D721Med (cell line): ENCODE results near the gene OSGIN1.
"Not testable (repeated sequence)": the region's sequence is repeated elsewhere in the genome, so short reads cannot be mapped to it uniquely, and the experiment has no call there.

Experiments
- DNase-seq: peaks from one replicate; pipeline ENCODE4 v3.0.0; 2011; ENCODE audit warnings: low spot score; ENCODE audit not compliant: insufficient read length
- FAIRE-seq: peaks from 2 replicates; lab custom pipeline; 2011; peaks lifted over from hg19 to GRCh38; lab: Jason Lieb, UNC
- TF ChIP-seq, protein P1 (sequence below): IDR thresholded peaks from 2 replicates; pipeline ENCODE4 v1.5.1; 2012; ENCODE audit warnings: mild to moderate bottlenecking, control low read depth; ENCODE audit not compliant: insufficient read depth; ENCODE audit errors: missing control alignments

OSGIN1 gene

DNA sequence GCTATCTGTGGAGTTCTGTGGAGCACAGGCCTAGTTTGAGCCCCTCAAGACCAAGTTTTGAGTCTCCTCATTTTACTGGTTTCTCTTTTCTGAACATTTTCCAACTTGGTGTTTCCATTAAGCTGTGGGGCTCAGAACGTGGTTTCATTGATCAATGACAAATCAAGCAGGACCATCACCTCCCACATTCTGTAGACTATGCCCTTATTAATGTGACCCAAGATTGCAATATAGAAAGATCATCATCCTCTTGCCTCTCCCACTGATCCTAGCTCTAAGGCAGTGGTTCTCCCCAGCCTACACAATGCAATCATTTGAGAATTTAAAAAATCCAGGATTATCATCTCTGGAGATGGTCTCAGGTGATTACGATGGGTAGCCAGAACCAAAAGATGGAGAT, 15.8 kb upstream of the OSGIN1 start:
- no peak for FAIRE-seq
- TF ChIP-seq, protein P1, sequence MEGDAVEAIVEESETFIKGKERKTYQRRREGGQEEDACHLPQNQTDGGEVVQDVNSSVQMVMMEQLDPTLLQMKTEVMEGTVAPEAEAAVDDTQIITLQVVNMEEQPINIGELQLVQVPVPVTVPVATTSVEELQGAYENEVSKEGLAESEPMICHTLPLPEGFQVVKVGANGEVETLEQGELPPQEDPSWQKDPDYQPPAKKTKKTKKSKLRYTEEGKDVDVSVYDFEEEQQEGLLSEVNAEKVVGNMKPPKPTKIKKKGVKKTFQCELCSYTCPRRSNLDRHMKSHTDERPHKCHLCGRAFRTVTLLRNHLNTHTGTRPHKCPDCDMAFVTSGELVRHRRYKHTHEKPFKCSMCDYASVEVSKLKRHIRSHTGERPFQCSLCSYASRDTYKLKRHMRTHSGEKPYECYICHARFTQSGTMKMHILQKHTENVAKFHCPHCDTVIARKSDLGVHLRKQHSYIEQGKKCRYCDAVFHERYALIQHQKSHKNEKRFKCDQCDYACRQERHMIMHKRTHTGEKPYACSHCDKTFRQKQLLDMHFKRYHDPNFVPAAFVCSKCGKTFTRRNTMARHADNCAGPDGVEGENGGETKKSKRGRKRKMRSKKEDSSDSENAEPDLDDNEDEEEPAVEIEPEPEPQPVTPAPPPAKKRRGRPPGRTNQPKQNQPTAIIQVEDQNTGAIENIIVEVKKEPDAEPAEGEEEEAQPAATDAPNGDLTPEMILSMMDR: no peak
- no peak for DNase-seq

DNA sequence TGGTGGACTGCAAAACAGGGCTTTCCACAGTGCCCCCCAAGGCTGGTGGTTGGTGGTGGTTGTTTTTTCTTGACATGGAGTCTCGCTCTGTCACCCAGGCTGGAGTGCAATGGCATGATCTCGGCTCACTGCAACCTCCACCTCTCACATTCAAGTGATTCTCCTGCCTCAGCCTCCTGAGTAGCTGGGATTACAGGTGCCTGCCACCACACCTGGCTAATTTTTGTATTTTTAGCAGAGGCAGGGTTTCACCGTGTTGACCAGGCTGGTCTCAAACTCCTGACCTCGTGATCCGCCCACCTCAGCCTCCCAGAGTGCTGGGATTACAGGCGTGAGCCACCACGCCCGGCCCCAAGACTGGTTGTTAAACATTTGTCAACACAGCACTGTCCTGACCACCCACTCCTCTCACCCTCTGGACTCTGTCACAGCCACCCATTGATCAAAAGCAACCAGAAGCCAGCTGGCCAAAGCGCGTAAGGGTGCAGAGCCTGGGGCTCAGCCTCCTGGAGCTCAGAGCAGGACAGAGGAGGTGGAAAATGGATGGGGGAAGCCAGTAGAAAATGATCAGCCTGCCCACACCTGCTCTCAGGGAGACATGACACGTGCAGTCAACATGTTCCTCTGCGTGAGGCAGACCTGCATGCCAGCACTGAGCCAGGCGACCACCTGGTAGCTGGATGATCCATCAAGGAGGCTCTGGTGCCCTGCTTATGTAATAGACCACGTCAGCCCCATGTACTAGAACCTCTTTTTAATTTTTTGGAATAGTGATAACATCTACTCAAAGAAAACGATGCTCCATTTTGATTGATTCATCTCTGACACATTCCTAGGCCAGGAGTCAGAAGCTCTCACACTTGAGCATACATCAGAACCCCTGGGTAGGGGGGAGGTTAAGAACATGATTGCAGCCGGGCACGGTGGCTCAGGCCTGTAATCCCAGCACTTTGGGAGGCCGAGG, 14.8 kb upstream of the OSGIN1 start:
- DNase-seq: no peak
- FAIRE-seq: no peak
- TF ChIP-seq, protein P1: no peak

GRCh38 chr16:83939266-83939855, 13.7 kb upstream of the OSGIN1 start:
- TF ChIP-seq, protein P1: no peak
- no peak for DNase-seq
- no peak for FAIRE-seq

GRCh38 chr16:83940119-83940518, 12.9 kb upstream of the OSGIN1 start:
- FAIRE-seq: no peak
- no peak for DNase-seq

DNA sequence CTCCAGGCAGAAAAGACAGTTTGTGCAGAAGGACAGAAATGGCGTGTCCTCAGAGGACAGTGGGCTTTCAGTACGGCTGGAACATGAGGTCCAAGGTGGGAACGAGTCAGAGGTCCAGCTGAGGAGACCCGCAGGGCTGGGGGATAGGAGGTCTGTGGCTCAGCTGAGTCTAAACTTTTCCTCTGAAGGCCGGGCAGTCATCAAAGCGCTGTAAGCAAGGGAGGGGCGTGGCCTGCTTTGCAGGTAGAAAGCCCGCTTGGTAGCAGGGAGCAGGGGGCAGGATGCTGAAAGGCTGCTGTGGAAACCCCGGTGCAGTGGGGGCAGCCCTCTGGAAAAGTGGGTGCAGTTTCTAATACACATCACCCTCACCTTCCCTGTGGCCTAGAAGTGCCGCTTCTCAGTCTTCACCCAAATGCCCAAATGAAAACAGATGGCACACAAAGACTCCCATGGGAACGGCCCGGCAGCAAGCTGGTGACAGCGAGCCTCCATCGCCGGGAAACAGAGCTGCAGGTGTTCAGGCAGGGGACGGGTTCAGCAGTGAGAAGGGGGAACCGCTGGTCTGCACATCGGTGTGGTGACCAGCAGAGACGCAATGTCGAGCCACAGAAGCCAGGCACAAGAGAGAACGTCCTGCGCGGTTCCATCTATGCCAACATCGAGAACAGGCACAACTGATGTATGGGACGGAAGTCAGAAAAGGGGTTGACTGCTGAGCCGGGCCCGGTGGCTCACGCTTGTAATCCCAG, 12.2 kb upstream of the OSGIN1 start:
- FAIRE-seq: no peak
- TF ChIP-seq, protein P1: no peak
- DNase-seq: no peak

More at GRCh38 chr16:83940119-83940518, 12.9 kb upstream of the OSGIN1 start:
- TF ChIP-seq, protein P1: no peak

GRCh38 chr16:83941546-83941945, 11.5 kb upstream of the OSGIN1 start:
- FAIRE-seq, DNase-seq: not testable (repeated sequence)

DNA sequence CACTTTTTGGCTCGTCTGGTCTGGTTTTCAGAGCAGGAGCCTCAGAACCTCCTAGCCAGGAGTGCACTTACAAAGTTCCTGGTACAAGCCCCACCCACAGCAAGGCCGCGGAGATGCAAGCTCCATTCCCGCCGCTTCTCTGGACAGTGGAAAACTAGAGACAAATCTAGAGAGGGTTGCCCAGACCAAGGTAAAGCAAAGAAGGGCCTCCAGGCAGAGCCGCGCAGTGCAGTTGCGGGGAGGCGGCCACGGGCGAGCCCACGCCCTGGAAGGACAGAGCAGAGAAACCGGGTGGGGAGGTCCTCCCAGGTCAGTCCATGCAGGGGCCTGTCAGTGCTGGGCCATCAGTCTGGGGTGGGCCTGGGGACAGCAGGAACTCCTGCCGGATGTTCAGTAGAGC, 11.0 kb upstream of the OSGIN1 start:
- no peak for DNase-seq
- no peak for FAIRE-seq
- TF ChIP-seq, protein P1: no peak
